ENCODE measurements around the gene MITF. TPM values are rescaled to one million over a fixed set of nuclear protein-coding genes. Genes with fewer than 3 reads are reported as not detected.

Gene MITF
- total and polyA plus RNA-seq, 8 donors: 3.5 to 61.3 (median 15.5) TPM

DNA sequence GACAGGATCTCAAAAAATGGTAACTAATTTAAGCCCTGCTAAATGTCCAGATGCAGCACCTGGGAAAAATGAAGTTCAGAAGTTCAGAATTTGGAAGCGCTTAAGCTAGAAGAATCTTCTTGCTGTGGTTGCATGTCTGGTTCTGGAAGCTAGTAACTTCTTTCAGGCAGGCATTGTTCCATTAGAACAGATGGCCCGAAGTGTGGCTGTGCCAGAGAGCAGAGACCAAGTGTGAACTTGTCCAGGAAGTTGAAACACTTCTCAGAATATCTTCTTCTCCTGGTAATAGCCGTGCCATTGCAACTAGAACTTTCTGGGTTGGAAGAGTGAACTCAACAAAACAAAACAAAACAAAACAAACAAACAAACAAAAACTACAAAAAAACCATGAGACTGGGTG, 80.0 kb downstream of the MITF start:
- H3K4me3 ChIP-seq: no peak overlapping the region
- peak in 1 of 2 donors; percentile 22 for DNase-seq
- no peaks in the 10 kb centered on the region for H3K36me3 ChIP-seq
- H3K4me1 ChIP-seq: peaks cover 0 to 33% (median 11%) of the 10 kb centered on the region in 4 donors
- H3K9me3 ChIP-seq: no peaks in the 10 kb centered on the region
- H3K27ac ChIP-seq: no peak overlapping the region
- no peaks in the 10 kb centered on the region for H3K27me3 ChIP-seq
- 15 to 67% (median 48%) methylated on average over 3 of the region's 3 CpGs for WGBS, 5 donors
- intact Hi-C loops (cut with DNase I; ENCODE audit: low total_unique reads): no loop called here
- no peak for TF ChIP-seq POLR2AphosphoS5 (IDR thresholded peaks at IDR 0.05)
- TF ChIP-seq POLR2A (IDR thresholded peaks at IDR 0.05): no peak
- TF ChIP-seq EP300 (IDR thresholded peaks at IDR 0.05): no peak

DNA sequence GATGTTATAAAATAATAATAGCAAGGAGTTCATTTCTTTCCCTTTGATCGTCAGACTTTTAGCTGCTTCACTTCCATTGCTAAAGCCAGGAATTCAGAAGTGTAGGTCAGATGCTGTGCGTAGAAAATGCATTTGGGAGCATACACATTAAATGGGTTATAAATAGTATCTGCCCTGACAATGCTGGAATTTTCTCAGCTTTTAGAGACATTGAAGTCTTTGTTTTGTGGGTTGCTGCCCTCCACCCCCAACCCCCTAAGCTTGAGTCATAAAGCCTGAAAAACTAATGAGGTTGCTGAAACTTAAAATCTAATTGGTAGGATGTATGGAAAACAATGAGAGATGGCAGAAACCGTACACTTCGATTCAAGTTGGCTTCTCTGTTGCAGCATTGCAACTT, 81.9 kb downstream of the MITF start:
- no peaks in the 10 kb centered on the region for H3K27me3 ChIP-seq

DNA sequence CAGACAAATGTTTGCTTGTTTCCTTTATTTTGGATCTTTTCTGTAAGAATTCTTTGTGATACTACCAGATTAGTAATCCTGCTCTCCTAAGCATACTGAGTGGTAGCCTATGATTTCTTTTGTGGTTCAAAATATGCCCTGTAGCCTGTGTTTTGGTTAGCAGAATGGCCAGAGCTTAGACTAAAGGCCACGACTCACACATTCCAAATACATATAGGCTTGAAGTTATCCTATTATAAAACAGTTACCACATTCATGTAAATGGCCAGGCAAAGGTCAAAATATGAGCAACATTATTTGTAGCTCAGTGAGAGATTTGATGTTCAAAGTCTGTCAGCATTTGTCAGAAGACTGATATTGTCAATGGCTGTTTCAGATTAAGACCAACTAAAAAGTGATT, 84.5 kb downstream of the MITF start:
- H3K27me3 ChIP-seq: no peaks in the 10 kb centered on the region
- H3K27ac ChIP-seq: no peak overlapping the region
- intact Hi-C loops (cut with DNase I; ENCODE audit: low total_unique reads): no loop called here
- no peaks in the 10 kb centered on the region for H3K9me3 ChIP-seq
- WGBS, 5 donors: 47 to 89% (median 79%) methylated on average over 1 of the region's 1 CpG
- no peak for DNase-seq
- H3K4me3 ChIP-seq: no peak overlapping the region
- no peaks in the 10 kb centered on the region for H3K36me3 ChIP-seq
- peaks cover 0 to 20% (median 10%) of the 10 kb centered on the region in 4 donors for H3K4me1 ChIP-seq
- TF ChIP-seq POLR2AphosphoS5 (IDR thresholded peaks at IDR 0.05): no peak
- TF ChIP-seq EP300 (IDR thresholded peaks at IDR 0.05): no peak
- TF ChIP-seq, protein P1, sequence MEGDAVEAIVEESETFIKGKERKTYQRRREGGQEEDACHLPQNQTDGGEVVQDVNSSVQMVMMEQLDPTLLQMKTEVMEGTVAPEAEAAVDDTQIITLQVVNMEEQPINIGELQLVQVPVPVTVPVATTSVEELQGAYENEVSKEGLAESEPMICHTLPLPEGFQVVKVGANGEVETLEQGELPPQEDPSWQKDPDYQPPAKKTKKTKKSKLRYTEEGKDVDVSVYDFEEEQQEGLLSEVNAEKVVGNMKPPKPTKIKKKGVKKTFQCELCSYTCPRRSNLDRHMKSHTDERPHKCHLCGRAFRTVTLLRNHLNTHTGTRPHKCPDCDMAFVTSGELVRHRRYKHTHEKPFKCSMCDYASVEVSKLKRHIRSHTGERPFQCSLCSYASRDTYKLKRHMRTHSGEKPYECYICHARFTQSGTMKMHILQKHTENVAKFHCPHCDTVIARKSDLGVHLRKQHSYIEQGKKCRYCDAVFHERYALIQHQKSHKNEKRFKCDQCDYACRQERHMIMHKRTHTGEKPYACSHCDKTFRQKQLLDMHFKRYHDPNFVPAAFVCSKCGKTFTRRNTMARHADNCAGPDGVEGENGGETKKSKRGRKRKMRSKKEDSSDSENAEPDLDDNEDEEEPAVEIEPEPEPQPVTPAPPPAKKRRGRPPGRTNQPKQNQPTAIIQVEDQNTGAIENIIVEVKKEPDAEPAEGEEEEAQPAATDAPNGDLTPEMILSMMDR (IDR thresholded peaks at IDR 0.05): no peak
- TF ChIP-seq POLR2A (IDR thresholded peaks at IDR 0.05): no peak

More for the DNA sequence above, 81.9 kb downstream of the MITF start:
- Histone ChIP-seq H3K36me3 (no peaks in the 10 kb centered on the region), H3K27ac (no peak overlapping the region), H3K4me3 (no peak overlapping the region), H3K4me1 (peaks cover 0 to 27% (median 11%) of the 10 kb centered on the region in 4 donors), H3K9me3 (no peaks in the 10 kb centered on the region)
- TF ChIP-seq EP300 (IDR thresholded peaks at IDR 0.05) (no peak), POLR2AphosphoS5 (IDR thresholded peaks at IDR 0.05) (no peak), POLR2A (IDR thresholded peaks at IDR 0.05) (no peak)
- TF ChIP-seq, protein P1 (IDR thresholded peaks at IDR 0.05): no peak
- WGBS, 5 donors: 89 to 96% (median 94%) methylated on average over 4 of the region's 4 CpGs
- DNase-seq: peak in 1 of 2 donors; percentile 16
- intact Hi-C loops (cut with DNase I; ENCODE audit: low total_unique reads): no loop called here

DNA sequence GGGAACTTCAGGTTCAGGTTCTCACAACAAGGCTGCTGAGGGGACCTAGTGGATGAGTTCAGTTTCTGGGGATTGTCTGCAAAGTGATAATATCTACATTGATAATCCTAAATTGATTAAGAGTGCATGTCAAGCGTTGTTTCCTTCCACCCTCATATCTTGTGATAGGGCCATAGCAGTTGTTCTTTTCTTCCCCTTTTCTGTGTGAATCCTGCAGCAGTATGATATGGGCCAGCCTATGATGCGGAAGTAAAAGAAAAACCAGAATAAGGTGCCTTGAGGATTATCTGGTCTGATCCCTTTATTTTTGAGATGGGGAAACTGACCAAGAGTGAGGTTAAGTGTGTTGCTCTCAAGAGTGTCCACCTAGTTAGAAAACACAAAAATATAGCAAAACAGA, 86.2 kb downstream of the MITF start:
- 83 to 98% (median 91%) methylated on average over 2 of the region's 2 CpGs for WGBS, 5 donors
- TF ChIP-seq POLR2A (IDR thresholded peaks at IDR 0.05) (no peak), POLR2AphosphoS5 (IDR thresholded peaks at IDR 0.05) (no peak), EP300 (IDR thresholded peaks at IDR 0.05) (no peak)
- TF ChIP-seq, protein P1 (IDR thresholded peaks at IDR 0.05): no peak
- no peaks in the 10 kb centered on the region for H3K36me3 ChIP-seq
- H3K4me3 ChIP-seq: no peak overlapping the region
- no peaks in the 10 kb centered on the region for H3K27me3 ChIP-seq
- no peak for DNase-seq
- intact Hi-C loops (cut with DNase I; ENCODE audit: low total_unique reads): no loop called here
- H3K27ac ChIP-seq: no peak overlapping the region
- H3K4me1 ChIP-seq: peaks cover 0 to 7% (median 3%) of the 10 kb centered on the region in 4 donors
- H3K9me3 ChIP-seq: no peaks in the 10 kb centered on the region

DNA sequence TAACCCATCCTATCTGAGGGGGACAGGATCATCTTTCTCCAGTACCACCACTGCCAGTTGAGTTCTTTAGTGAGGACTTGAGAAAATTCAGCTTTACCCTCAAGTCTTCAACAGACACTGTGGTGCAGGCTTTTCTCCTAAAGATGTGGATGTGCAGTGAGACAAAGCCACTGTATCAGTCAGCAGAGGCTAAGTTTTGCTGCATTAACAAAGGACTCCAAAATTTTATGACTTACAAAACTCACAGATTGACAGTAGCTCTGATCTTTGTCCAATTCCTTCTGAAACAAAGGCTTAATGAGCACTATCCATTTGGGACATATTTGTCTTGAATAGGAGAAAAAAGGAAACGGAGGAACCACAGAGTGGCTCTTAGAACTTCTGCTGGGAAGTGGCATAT, 87.9 kb downstream of the MITF start:
- H3K9me3 ChIP-seq: no peaks in the 10 kb centered on the region
- intact Hi-C loops (cut with DNase I; ENCODE audit: low total_unique reads): no loop called here

More for the DNA sequence above, 87.9 kb downstream of the MITF start:
- no peak for DNase-seq
- Histone ChIP-seq H3K36me3 (no peaks in the 10 kb centered on the region), H3K27ac (no peak overlapping the region), H3K27me3 (no peaks in the 10 kb centered on the region), H3K4me1 (peaks cover 0 to 8% (median 3%) of the 10 kb centered on the region in 4 donors), H3K4me3 (no peak overlapping the region)
- TF ChIP-seq EP300 (IDR thresholded peaks at IDR 0.05): no peak
- TF ChIP-seq POLR2AphosphoS5 (IDR thresholded peaks at IDR 0.05): no peak
- TF ChIP-seq POLR2A (IDR thresholded peaks at IDR 0.05): no peak
- TF ChIP-seq, protein P1 (IDR thresholded peaks at IDR 0.05): no peak
- 50 to 80% (median 65%) methylated on average over 1 of the region's 1 CpG for WGBS, 5 donors

Measured in stomach (tissue), 9 donors.